Endothelial cell of umbilical vein (primary cell): Measurements from ENCODE around the gene MFN2. TPM values are rescaled to one million over a fixed set of nuclear protein-coding genes. Genes with fewer than 3 reads are reported as not detected.

Experiments used
- BruUV-seq: library from RNA; stranded (reverse); fragments of 400-500 nt; replicated peaks from 2 replicates; lab custom pipeline; 2021; lab: Mats Ljungman, UMichigan
- CTCF ChIA-PET: fragments of 300-600, 350-600 bp; sonication (Branson Sonifier 250); formaldehyde crosslinking; loops from one replicate; lab custom pipeline; 2021; ENCODE audit warnings: antibody characterized with exemption, inconsistent platforms; lab: Charles Lee
- POLR2A ChIA-PET: fragments of 300-600, 350-600 bp; sonication (Branson Sonifier 250); formaldehyde crosslinking; loops from one replicate; lab custom pipeline; 2021; ENCODE audit warnings: antibody characterized with exemption, inconsistent platforms; lab: Charles Lee
- DNase-seq: peaks from one replicate; pipeline ENCODE4 v3.0.0-alpha.2; 2011; ENCODE audit warnings: low read depth, low spot score
- FAIRE-seq: peaks from 2 replicates; lab custom pipeline; 2011; peaks lifted over from hg19 to GRCh38; lab: Jason Lieb, UNC
- H2AFZ ChIP-seq: 2 replicates; pipeline ENCODE4 v1.6.0; 2012; ENCODE audit warnings: low read depth, low read length, control low read depth, inconsistent platforms
- H3K27ac ChIP-seq: 2 replicates; pipeline ENCODE4 v1.5.1; 2011; ENCODE audit warnings: low read depth, mild to moderate bottlenecking, control low read depth, low read length, moderate library complexity; ENCODE audit not compliant: insufficient read depth
- H3K27me3 ChIP-seq, 2 experiments: 2 replicates each; pipeline versions ENCODE4 v1.6.0 to v1.6.1; 2011; ENCODE audit warnings: low read length in 2 of 2, mixed read lengths in 1 of 2; ENCODE audit not compliant: control insufficient read depth in 2 of 2, insufficient read depth in 2 of 2
- H3K36me3 ChIP-seq, 2 experiments: 2 replicates in 1 of 2; 3 replicates in 1 of 2; pipeline ENCODE4 v1.5.1; 2011; ENCODE audit warnings: low read length in 2 of 2, mild to moderate bottlenecking in 1 of 2, moderate library complexity in 1 of 2; ENCODE audit not compliant: control insufficient read depth in 2 of 2, insufficient read depth in 2 of 2; ENCODE audit errors: extremely low read depth in 1 of 2
- H3K4me1 ChIP-seq: 3 replicates; pipeline ENCODE4 v1.5.1; 2011; ENCODE audit warnings: mild to moderate bottlenecking, low read length; ENCODE audit not compliant: control insufficient read depth, insufficient read depth; ENCODE audit errors: extremely low read depth
- H3K4me2 ChIP-seq: 2 replicates; pipeline ENCODE4 v1.6.1; 2011; ENCODE audit warnings: low read length, control low read depth, mixed read lengths; ENCODE audit not compliant: insufficient read depth
- H3K4me3 ChIP-seq, 3 experiments: fragments of 200-600 bp in 1 of 3; sonication (generic), shearing (Covaris generic) in 1 of 3; replicated peaks in 1 of 3; 2 replicates each; pipeline ENCODE4 v1.5.1; 2011 to 2016; ENCODE audit warnings: control low read depth in 3 of 3, low read length in 3 of 3, mild to moderate bottlenecking in 2 of 3, inconsistent platforms in 1 of 3, low read depth in 1 of 3, moderate library complexity in 1 of 3; ENCODE audit not compliant: insufficient read depth in 1 of 3
- H3K79me2 ChIP-seq: 2 replicates; pipeline ENCODE4 v1.6.0; 2012; ENCODE audit warnings: low read length, inconsistent platforms; ENCODE audit not compliant: control insufficient read depth, insufficient read depth
- H3K9ac ChIP-seq: replicated peaks from 2 replicates; pipeline ENCODE3; 2011; ENCODE audit warnings: low read length, control low read depth; ENCODE audit not compliant: insufficient read depth; ENCODE audit errors: extremely low read depth
- H3K9me1 ChIP-seq: replicated peaks from 3 replicates; pipeline ENCODE4 v1.6.0; 2011; ENCODE audit warnings: mild to moderate bottlenecking, low read length; ENCODE audit not compliant: control insufficient read depth, insufficient read depth; ENCODE audit errors: extremely low read depth
- H3K9me3 ChIP-seq: replicated peaks from 2 replicates; pipeline ENCODE4 v1.5.1; 2012; ENCODE audit warnings: low read length, inconsistent platforms; ENCODE audit not compliant: control insufficient read depth, insufficient read depth
- H4K20me1 ChIP-seq: replicated peaks from 2 replicates; pipeline ENCODE3; 2011; ENCODE audit warnings: mild to moderate bottlenecking, low read length; ENCODE audit not compliant: control insufficient read depth, insufficient read depth; ENCODE audit errors: extremely low read depth
- CTCF ChIP-seq, 2 donors: IDR thresholded peaks; 1 replicate in 1 of 2; 2 replicates in 1 of 2; pipeline ENCODE4 v1.5.1; 2011; ENCODE audit warnings: low read length in 2 of 2, mild to moderate bottlenecking in 2 of 2, moderate library complexity in 2 of 2, control low read depth in 1 of 2, inconsistent platforms in 1 of 2, low read depth in 1 of 2; ENCODE audit not compliant: insufficient read depth in 1 of 2; ENCODE audit errors: extremely low read depth in 1 of 2
- EZH2 ChIP-seq: IDR thresholded peaks from 2 replicates; pipeline ENCODE4 v1.6.1; 2012; ENCODE audit warnings: borderline replicate concordance, low read depth, mild to moderate bottlenecking, moderate library complexity, low read length, inconsistent platforms; ENCODE audit not compliant: severe bottlenecking
- FOS ChIP-seq: IDR thresholded peaks from 2 replicates; pipeline ENCODE4 v1.6.1; 2011; ENCODE audit warnings: mild to moderate bottlenecking, low read length, moderate library complexity, borderline replicate concordance; ENCODE audit not compliant: insufficient read depth
- GATA2 ChIP-seq: IDR thresholded peaks from 2 replicates; pipeline ENCODE4 v1.7.0; 2011; ENCODE audit warnings: low read depth, mild to moderate bottlenecking, moderate library complexity, mixed read lengths, low read length; ENCODE audit not compliant: insufficient read length, insufficient read depth
- JUN ChIP-seq: IDR thresholded peaks from 2 replicates; pipeline ENCODE4 v1.6.1; 2011; ENCODE audit warnings: borderline replicate concordance, low read depth; ENCODE audit not compliant: insufficient read length, insufficient read depth
- MAX ChIP-seq: IDR thresholded peaks from 2 replicates; pipeline ENCODE4 v1.6.1; 2011; ENCODE audit not compliant: insufficient read depth, insufficient read length
- MYC ChIP-seq: IDR thresholded peaks from one replicate; pipeline ENCODE4 v1.6.1; 2011; ENCODE audit warnings: mild to moderate bottlenecking, low read depth, low read length
- POLR2A ChIP-seq: IDR thresholded peaks from 2 replicates; pipeline ENCODE4 v1.6.1; 2012; ENCODE audit warnings: low read depth, mild to moderate bottlenecking, control low read depth, low read length
- POLR2AphosphoS5 ChIP-seq: IDR thresholded peaks from 2 replicates; pipeline ENCODE4 v1.6.1; 2012; ENCODE audit warnings: low read depth, mild to moderate bottlenecking, control low read depth, low read length, moderate library complexity; ENCODE audit not compliant: insufficient read depth
- dilution Hi-C: fragments of 300-500 bp; cut with MboI; formaldehyde crosslinking; loops from one replicate; pipeline ENCODE4 v1.15.0; 2019; ENCODE audit warnings: low sequenced_read_pairs; ENCODE audit not compliant: extremely low pct_ligation_motif_present
- intact Hi-C: fragments of 100-400 bp; cut with micrococcal nuclease; formaldehyde crosslinking; loops from one replicate; pipeline ENCODE4 v1.10.0; 2022
- polyA plus RNA-seq, 4 experiments: library from polyadenylated mRNA; depleted of rRNA in 3 of 4; stranded (reverse) in 3 of 4; unstranded in 1 of 4; fragments of >200 nt; gene quantifications; 2 replicates each; pipeline versions ENCODE4 v1.2.1 to v1.2.3, GENCODE V29; 2011 to 2012; ENCODE audit warnings: missing spikeins in 1 of 4
- total RNA-seq: library from RNA; stranded (reverse); gene quantifications from 2 replicates; pipeline ENCODE4 v1.2.3, GENCODE V29; 2021

MFN2 gene
- total and polyA plus RNA-seq, 2 donors (not counting 3 experiments of a cell fraction or from before 2014, with no cell fraction given) = 51.4 to 82.4 TPM

- Histone ChIP-seq H3K4me3 (no peak overlapping the region), H3K27ac (no peak overlapping the region), H2AFZ (no peak overlapping the region), H3K9me1 (no peaks in the 10 kb centered on the region), H3K79me2 (no peaks in the 10 kb centered on the region), H3K36me3 (peaks cover 10 to 35% of the 10 kb centered on the region in 2 experiments), H3K4me2 (no peak overlapping the region), H3K9ac (no peak overlapping the region), H3K9me3 (no peaks in the 10 kb centered on the region), H3K4me1 (no peaks in the 10 kb centered on the region), H3K27me3 (no peaks in the 10 kb centered on the region), H4K20me1 (no peaks in the 10 kb centered on the region)
- intact Hi-C loops (no loop called here), dilution Hi-C loops (no loop called here)
- TF ChIP-seq GATA2 (no peak), MAX (no peak), CTCF (IDR thresholded peaks at IDR 0.05; ENCODE audit: extremely low read depth in 1 of 2, insufficient read depth in 1 of 2, low read depth in 1 of 2, low read length in 2 of 2) (no peak), FOS (no peak), JUN (no peak), EZH2 (no peak), POLR2AphosphoS5 (no peak), POLR2A (no peak), MYC (no peak)
- ChIA-PET POLR2A (interaction anchor here (2.2 kb wide), 1 partner anchor 42 kb away, joined by 7 read pairs; no protein-coding TSS in a partner anchor), CTCF (no interaction called here)
- no peak for FAIRE-seq
- BruUV-seq = no TSS peak
- no peak for DNase-seq
Observed at GRCh38 chr1:11951901-11952300, 28.3 kb upstream of the MFN2 start.
